Brain pericyte (primary cell): ENCODE data around the gene SPATA32.
"Not testable (repeated sequence)": the region's sequence is repeated elsewhere in the genome, so short reads cannot be mapped to it uniquely, and the experiment has no call there.

Experiments
- DNase-seq: peaks from one replicate; pipeline ENCODE4 v3.0.0-alpha.2; 2012; ENCODE audit warnings: low read depth, low spot score

Gene SPATA32

GRCh38 chr17:45271603-45272002 is 9.7 kb upstream of the SPATA32 start:
- no peak for DNase-seq

- DNase-seq = no peak
Observed at GRCh38 chr17:45270828-45271418, 9.0 kb upstream of the SPATA32 start.

- DNase-seq = no peak
Observed at GRCh38 chr17:45269912-45270311, 8.0 kb upstream of the SPATA32 start.

- DNase-seq = no peak
Observed at GRCh38 chr17:45267436-45268055, 5.7 kb upstream of the SPATA32 start.

GRCh38 chr17:45266372-45266926 is 4.6 kb upstream of the SPATA32 start:
- no peak for DNase-seq

GRCh38 chr17:45265821-45266220 is 3.9 kb upstream of the SPATA32 start:
- DNase-seq = no peak

- DNase-seq = no peak
Observed at GRCh38 chr17:45264988-45265387, 3.1 kb upstream of the SPATA32 start.

GRCh38 chr17:45264430-45264829 is 2.5 kb upstream of the SPATA32 start:
- no peak for DNase-seq

GRCh38 chr17:45263477-45263860 is 1.6 kb upstream of the SPATA32 start:
- no peak for DNase-seq

GRCh38 chr17:45262516-45263476 is 902 bp upstream of the SPATA32 start:
- DNase-seq = peak; percentile 59

GRCh38 chr17:45260204-45260783 is 1.6 kb downstream of the SPATA32 start:
- no peak for DNase-seq

- no peak for DNase-seq
Observed at GRCh38 chr17:45258981-45259380, 2.9 kb downstream of the SPATA32 start.

- DNase-seq = no peak
Observed at GRCh38 chr17:45257115-45257514, 4.8 kb downstream of the SPATA32 start.

GRCh38 chr17:45256114-45256966 is 5.6 kb downstream of the SPATA32 start:
- DNase-seq = no peak

GRCh38 chr17:45255358-45255757 is 6.5 kb downstream of the SPATA32 start:
- no peak for DNase-seq

GRCh38 chr17:45253879-45254278 is 8.0 kb downstream of the SPATA32 start:
- no peak for DNase-seq

GRCh38 chr17:45253237-45253636 is 8.7 kb downstream of the SPATA32 start:
- DNase-seq = not testable (repeated sequence)

GRCh38 chr17:45251931-45252330 is 10.0 kb downstream of the SPATA32 start:
- DNase-seq = no peak

GRCh38 chr17:45248132-45248957 is 13.5 kb downstream of the SPATA32 start:
- DNase-seq = no peak
